ENCODE data around the gene CGB2. TPM values are rescaled to one million over a fixed set of nuclear protein-coding genes. Genes with fewer than 3 reads are reported as not detected.

The CGB2 gene
- total RNA-seq, 1 donor from 2014 or later: 0.52 TPM

- peaks cover 20% of the 10 kb centered on the region for H3K36me3 ChIP-seq (ENCODE audit: insufficient read depth, low read length)
- Mint-ChIP-seq H3K36me3 (ENCODE audit: low read depth, unreplicated experiment) (peaks cover 14% of the 10 kb centered on the region), H3K4me3 (ENCODE audit: unreplicated experiment) (no peak overlapping the region), H3K27ac (ENCODE audit: unreplicated experiment) (no peak overlapping the region), H3K4me1 (ENCODE audit: low read depth, unreplicated experiment) (peaks cover under 1% of the 10 kb centered on the region), H3K9me3 (ENCODE audit: unreplicated experiment) (no peaks in the 10 kb centered on the region), H3K27me3 (ENCODE audit: low read depth, unreplicated experiment) (no peaks in the 10 kb centered on the region)
- no peak overlapping the region for H3K4me2 ChIP-seq (ENCODE audit: low read length)
- no peaks in the 10 kb centered on the region for H3K4me1 ChIP-seq (ENCODE audit: insufficient read depth, low read length)
- H3K9me3 ChIP-seq (ENCODE audit: insufficient read depth, low read depth, low read length): no peaks in the 10 kb centered on the region
- H3K27ac ChIP-seq (ENCODE audit: low read depth, low read length): no peak overlapping the region
- TF ChIP-seq, protein P1, sequence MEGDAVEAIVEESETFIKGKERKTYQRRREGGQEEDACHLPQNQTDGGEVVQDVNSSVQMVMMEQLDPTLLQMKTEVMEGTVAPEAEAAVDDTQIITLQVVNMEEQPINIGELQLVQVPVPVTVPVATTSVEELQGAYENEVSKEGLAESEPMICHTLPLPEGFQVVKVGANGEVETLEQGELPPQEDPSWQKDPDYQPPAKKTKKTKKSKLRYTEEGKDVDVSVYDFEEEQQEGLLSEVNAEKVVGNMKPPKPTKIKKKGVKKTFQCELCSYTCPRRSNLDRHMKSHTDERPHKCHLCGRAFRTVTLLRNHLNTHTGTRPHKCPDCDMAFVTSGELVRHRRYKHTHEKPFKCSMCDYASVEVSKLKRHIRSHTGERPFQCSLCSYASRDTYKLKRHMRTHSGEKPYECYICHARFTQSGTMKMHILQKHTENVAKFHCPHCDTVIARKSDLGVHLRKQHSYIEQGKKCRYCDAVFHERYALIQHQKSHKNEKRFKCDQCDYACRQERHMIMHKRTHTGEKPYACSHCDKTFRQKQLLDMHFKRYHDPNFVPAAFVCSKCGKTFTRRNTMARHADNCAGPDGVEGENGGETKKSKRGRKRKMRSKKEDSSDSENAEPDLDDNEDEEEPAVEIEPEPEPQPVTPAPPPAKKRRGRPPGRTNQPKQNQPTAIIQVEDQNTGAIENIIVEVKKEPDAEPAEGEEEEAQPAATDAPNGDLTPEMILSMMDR (IDR thresholded peaks at IDR 0.05; ENCODE audit: insufficient read depth, low read depth, low read length): no peak
- TF ChIP-seq EZH2 (IDR thresholded peaks at IDR 0.05; ENCODE audit: insufficient read depth, low read length): no peak
- H3K4me3 ChIP-seq (ENCODE audit: insufficient read depth, low read depth, low read length): no peak overlapping the region
- peaks cover 4% of the 10 kb centered on the region for H4K20me1 ChIP-seq (ENCODE audit: insufficient read depth, low read length)
- no peak overlapping the region for H3K9ac ChIP-seq (ENCODE audit: low read length)
- no peak overlapping the region for H2AFZ ChIP-seq (ENCODE audit: low read depth, low read length)
- H3K27me3 ChIP-seq (ENCODE audit: insufficient read depth, low read length): no peaks in the 10 kb centered on the region
- no peak for FAIRE-seq
- peaks cover 4% of the 10 kb centered on the region for H3K79me2 ChIP-seq (ENCODE audit: insufficient read depth, low read length)
- DNase-seq (ENCODE audit: low read depth): no peak
Measured at GRCh38 chr19:49004964-49005614, 26.6 kb upstream of the CGB2 start.

- Histone ChIP-seq H3K36me3 (ENCODE audit: insufficient read depth, low read length) (peaks cover 18% of the 10 kb centered on the region), H3K4me1 (ENCODE audit: insufficient read depth, low read length) (no peaks in the 10 kb centered on the region), H4K20me1 (ENCODE audit: insufficient read depth, low read length) (peaks cover 3% of the 10 kb centered on the region), H3K9ac (ENCODE audit: low read length) (no peak overlapping the region), H2AFZ (ENCODE audit: low read depth, low read length) (no peak overlapping the region), H3K27me3 (ENCODE audit: insufficient read depth, low read length) (no peaks in the 10 kb centered on the region), H3K4me2 (ENCODE audit: low read length) (no peak overlapping the region), H3K27ac (ENCODE audit: low read depth, low read length) (no peak overlapping the region), H3K4me3 (ENCODE audit: insufficient read depth, low read depth, low read length) (no peak overlapping the region), H3K79me2 (ENCODE audit: insufficient read depth, low read length) (no peaks in the 10 kb centered on the region), H3K9me3 (ENCODE audit: insufficient read depth, low read depth, low read length) (no peaks in the 10 kb centered on the region)
- Mint-ChIP-seq H3K4me1 (ENCODE audit: low read depth, unreplicated experiment) (no peaks in the 10 kb centered on the region), H3K27me3 (ENCODE audit: low read depth, unreplicated experiment) (no peaks in the 10 kb centered on the region), H3K27ac (ENCODE audit: unreplicated experiment) (no peak overlapping the region), H3K36me3 (ENCODE audit: low read depth, unreplicated experiment) (peaks cover 21% of the 10 kb centered on the region), H3K4me3 (ENCODE audit: unreplicated experiment) (no peak overlapping the region), H3K9me3 (ENCODE audit: unreplicated experiment) (no peaks in the 10 kb centered on the region)
- DNase-seq (ENCODE audit: low read depth) (no peak), FAIRE-seq (no peak)
- no peak for TF ChIP-seq EZH2 (IDR thresholded peaks at IDR 0.05; ENCODE audit: insufficient read depth, low read length)
- TF ChIP-seq, protein P1 (IDR thresholded peaks at IDR 0.05; ENCODE audit: insufficient read depth, low read depth, low read length): no peak
Measured at GRCh38 chr19:49006905-49007304, 24.8 kb upstream of the CGB2 start.

GRCh38 chr19:49009828-49010227 lies 21.9 kb upstream of the CGB2 start:
- no peak overlapping the region for H3K4me2 ChIP-seq (ENCODE audit: low read length)
- no peaks in the 10 kb centered on the region for H3K9me3 Mint-ChIP-seq (ENCODE audit: unreplicated experiment)
- FAIRE-seq (no peak), DNase-seq (ENCODE audit: low read depth) (no peak)
- H3K9ac ChIP-seq (ENCODE audit: low read length): no peak overlapping the region
- peaks cover 7% of the 10 kb centered on the region for H4K20me1 ChIP-seq (ENCODE audit: insufficient read depth, low read length)
- no peaks in the 10 kb centered on the region for H3K79me2 ChIP-seq (ENCODE audit: insufficient read depth, low read length)
- H3K4me1 Mint-ChIP-seq (ENCODE audit: low read depth, unreplicated experiment): no peaks in the 10 kb centered on the region
- H3K36me3 ChIP-seq (ENCODE audit: insufficient read depth, low read length): peaks cover 11% of the 10 kb centered on the region
- H3K27ac ChIP-seq (ENCODE audit: low read depth, low read length): no peak overlapping the region
- no peak overlapping the region for H2AFZ ChIP-seq (ENCODE audit: low read depth, low read length)
- no peak overlapping the region for H3K27ac Mint-ChIP-seq (ENCODE audit: unreplicated experiment)
- H3K9me3 ChIP-seq (ENCODE audit: insufficient read depth, low read depth, low read length): no peaks in the 10 kb centered on the region
- H3K4me1 ChIP-seq (ENCODE audit: insufficient read depth, low read length): no peaks in the 10 kb centered on the region
- no peaks in the 10 kb centered on the region for H3K27me3 ChIP-seq (ENCODE audit: insufficient read depth, low read length)
- no peaks in the 10 kb centered on the region for H3K27me3 Mint-ChIP-seq (ENCODE audit: low read depth, unreplicated experiment)
- H3K36me3 Mint-ChIP-seq (ENCODE audit: low read depth, unreplicated experiment): peaks cover 13% of the 10 kb centered on the region
- TF ChIP-seq, protein P1 (IDR thresholded peaks at IDR 0.05; ENCODE audit: insufficient read depth, low read depth, low read length): no peak
- no peak for TF ChIP-seq EZH2 (IDR thresholded peaks at IDR 0.05; ENCODE audit: insufficient read depth, low read length)
- H3K4me3 ChIP-seq (ENCODE audit: insufficient read depth, low read depth, low read length): no peak overlapping the region
- H3K4me3 Mint-ChIP-seq (ENCODE audit: unreplicated experiment): no peak overlapping the region
